Ecto neural progenitor cell (in vitro differentiated cells): ENCODE results near the gene KCNJ14.
A peak's percentile ranks its signal among the peaks of the same experiment; 100 is the strongest.

Experiments
- DNase-seq: peaks from one replicate; pipeline ENCODE4 v3.0.0-alpha.2; 2018; ENCODE audit warnings: low spot score

The KCNJ14 gene

GRCh38 chr19:48445606-48446481, 9.5 kb upstream of the KCNJ14 start, which contains the start of gene GRWD1:
Gene GRWD1 (plus strand): TSS chr19:48445983. CDS start chr19:48446006, 23 bp downstream.
- peak; percentile 94 for DNase-seq

- DNase-seq = no peak
These were observed 8.8 kb upstream of the KCNJ14 start for GRCh38 chr19:48446579-48446978.

- no peak for DNase-seq
These were observed 6.8 kb upstream of the KCNJ14 start for GRCh38 chr19:48448563-48448962.

- DNase-seq = no peak
These were observed 4.9 kb upstream of the KCNJ14 start for GRCh38 chr19:48450441-48450840.

DNA sequence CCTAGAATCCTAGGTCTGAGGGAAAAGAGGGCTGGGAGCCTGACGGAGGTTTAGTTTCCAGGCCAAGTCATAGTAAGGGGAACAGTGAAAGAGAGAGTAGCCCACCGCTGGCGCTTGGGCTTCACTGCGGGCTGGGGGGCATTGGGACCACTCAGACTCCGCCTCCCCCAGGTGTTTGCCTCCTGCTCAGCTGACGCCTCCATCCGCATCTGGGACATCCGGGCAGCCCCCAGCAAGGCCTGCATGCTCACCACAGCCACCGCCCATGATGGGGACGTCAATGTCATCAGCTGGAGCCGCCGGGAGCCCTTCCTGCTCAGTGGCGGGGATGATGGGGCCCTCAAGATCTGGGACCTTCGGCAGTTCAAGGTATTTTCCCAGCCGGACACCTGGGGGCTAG, 4.5 kb upstream of the KCNJ14 start:
- DNase-seq = no peak

DNA sequence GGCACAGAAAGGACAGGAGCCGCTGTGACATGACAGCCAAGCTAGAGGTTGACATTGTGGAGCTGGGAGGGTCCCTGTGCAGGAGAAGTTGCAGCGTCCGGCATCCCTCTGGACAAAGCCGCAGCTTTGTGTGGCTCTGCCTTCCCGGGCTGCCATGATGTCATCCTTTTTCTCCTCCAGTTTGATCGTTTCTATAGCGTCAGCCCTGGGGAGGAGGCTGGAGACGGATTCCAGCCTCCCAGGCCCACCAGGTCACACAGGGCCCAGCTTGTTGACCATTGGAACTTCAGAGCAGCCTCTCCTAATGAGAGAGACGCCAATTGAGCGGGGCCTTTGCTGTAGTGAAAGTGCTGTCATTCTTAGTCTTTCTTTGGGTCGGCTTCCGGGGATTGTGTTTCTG, 3.8 kb upstream of the KCNJ14 start:
- no peak for DNase-seq

GRCh38 chr19:48452289-48453190, 2.8 kb upstream of the KCNJ14 start:
- no peak for DNase-seq

- no peak for DNase-seq
These were observed 1.1 kb upstream of the KCNJ14 start for GRCh38 chr19:48454150-48454730.

GRCh38 chr19:48455908-48456562, 661 bp downstream of the KCNJ14 start:
- no peak for DNase-seq

DNA sequence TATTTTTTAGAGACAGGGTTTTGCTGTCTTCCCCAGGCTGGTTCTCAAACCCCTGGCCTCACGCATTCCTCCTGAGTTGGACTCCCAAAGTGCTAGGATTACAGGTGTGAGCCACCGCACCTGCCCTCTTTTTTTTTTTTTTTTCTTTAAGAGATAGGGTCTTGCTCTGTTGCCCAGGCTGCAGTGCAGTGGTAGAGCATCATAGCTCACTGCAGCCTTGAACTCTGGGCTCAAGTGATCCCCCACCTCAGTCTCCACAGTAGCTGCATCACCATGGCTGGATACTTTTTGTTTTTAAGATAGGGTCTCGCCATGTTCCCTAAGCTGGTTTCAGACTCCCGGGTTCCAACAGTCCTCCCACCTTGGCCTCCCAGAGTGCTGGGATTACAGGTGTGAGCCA, 1.5 kb downstream of the KCNJ14 start:
- DNase-seq = no peak

- no peak for DNase-seq
These were observed 2.6 kb downstream of the KCNJ14 start for GRCh38 chr19:48458016-48458415.

- no peak for DNase-seq
These were observed 6.2 kb downstream of the KCNJ14 start for GRCh38 chr19:48461651-48461981.

GRCh38 chr19:48461982-48462655, 6.7 kb downstream of the KCNJ14 start:
- DNase-seq = no peak

GRCh38 chr19:48465215-48465614, 9.8 kb downstream of the KCNJ14 start:
- no peak for DNase-seq

- DNase-seq = no peak
These were observed 11.4 kb downstream of the KCNJ14 start for GRCh38 chr19:48466561-48467325.

GRCh38 chr19:48468772-48469288, 13.5 kb downstream of the KCNJ14 start:
- peak; percentile 100 for DNase-seq

GRCh38 chr19:48469289-48469881, 14.0 kb downstream of the KCNJ14 start, which contains the start of gene CYTH2:
Gene CYTH2 (plus strand): TSS chr19:48469369. CDS start chr19:48469508, 139 bp downstream.
- peak; percentile 90 for DNase-seq

DNA sequence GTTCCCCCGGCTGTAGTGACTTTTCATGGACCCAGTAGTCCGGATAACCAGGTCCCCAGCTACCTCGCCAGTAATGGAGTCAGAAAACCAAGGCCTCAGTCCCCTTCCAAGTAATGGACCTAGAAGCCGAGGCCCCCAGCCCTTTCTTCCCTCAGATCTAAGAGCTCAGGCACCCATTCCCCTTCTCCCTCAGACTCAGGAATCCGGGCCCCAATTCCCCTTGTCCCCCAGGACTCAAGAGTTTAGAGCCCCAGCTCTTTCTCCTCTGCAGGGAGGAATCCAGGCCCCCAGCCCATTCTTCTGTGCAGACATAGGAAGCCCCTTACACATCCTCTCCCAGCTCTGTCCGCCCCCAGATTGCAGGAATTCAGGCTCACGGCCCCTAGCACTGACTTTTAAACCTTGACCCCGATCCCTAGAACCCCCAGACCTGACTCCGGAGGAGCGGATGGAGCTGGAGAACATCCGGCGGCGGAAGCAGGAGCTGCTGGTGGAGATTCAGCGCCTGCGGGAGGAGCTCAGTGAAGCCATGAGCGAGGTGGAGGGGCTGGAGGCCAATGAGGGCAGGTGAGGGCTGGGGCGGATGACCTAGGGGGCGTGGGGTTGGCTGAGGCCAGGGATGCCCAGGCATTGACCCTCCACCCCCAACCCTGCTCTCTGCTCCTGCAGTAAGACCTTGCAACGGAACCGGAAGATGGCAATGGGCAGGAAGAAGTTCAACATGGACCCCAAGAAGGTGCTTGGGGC, 14.7 kb downstream of the KCNJ14 start:
- DNase-seq = no peak

GRCh38 chr19:48470856-48471255, 15.5 kb downstream of the KCNJ14 start:
- no peak for DNase-seq
